PFSK-1 (cell line): ENCODE data around the gene SUN5.

Experiments
- POLR2AphosphoS5 ChIP-seq: IDR thresholded peaks from 2 replicates; pipeline ENCODE4 v1.6.1; 2012; ENCODE audit warnings: low read depth, mild to moderate bottlenecking, control low read depth, low read length, moderate library complexity
- REST ChIP-seq, 2 experiments: IDR thresholded peaks; 2 replicates each; pipeline versions ENCODE4 v1.6.1 to v1.8.0; 2011 to 2012; ENCODE audit warnings: low read depth in 2 of 2, low read length in 2 of 2, control low read depth in 1 of 2, inconsistent platforms in 1 of 2, mild to moderate bottlenecking in 1 of 2, moderate library complexity in 1 of 2; ENCODE audit not compliant: insufficient read depth in 1 of 2
- SIN3A ChIP-seq: IDR thresholded peaks from 2 replicates; pipeline ENCODE4 v1.6.1; 2012; ENCODE audit warnings: mild to moderate bottlenecking, low read length, moderate library complexity, borderline replicate concordance; ENCODE audit not compliant: insufficient read depth
- TAF1 ChIP-seq: IDR thresholded peaks from 2 replicates; pipeline ENCODE4 v1.6.1; 2012; ENCODE audit warnings: low read length, control low read depth, borderline replicate concordance; ENCODE audit not compliant: insufficient read depth

- no peak for TF ChIP-seq POLR2AphosphoS5
- no peak for TF ChIP-seq REST (IDR thresholded peaks at IDR 0.05; ENCODE audit: insufficient read depth in 1 of 2, low read depth in 2 of 2, low read length in 2 of 2)
- no peak for TF ChIP-seq SIN3A
- TF ChIP-seq TAF1: no peak
These were observed 1.9 kb upstream of the SUN5 start for GRCh38 chr20:33005908-33006775.
